PC-3 (cell line): ENCODE data around the gene ANKRD45.

Source experiments
- CTCF ChIP-seq: fragments of 300-600 bp; sonication (generic); conservative IDR thresholded peaks from 2 replicates; pipeline ENCODE4 v1.5.1; 2017; ENCODE audit warnings: antibody characterized with exemption, low read depth, mild to moderate bottlenecking, low read length
- EZH2 ChIP-seq: fragments of 300-600 bp; sonication (generic); IDR thresholded peaks from one replicate; pipeline ENCODE4 v1.6.1; 2017; ENCODE audit warnings: antibody characterized with exemption, mild to moderate bottlenecking, low read length; ENCODE audit not compliant: unreplicated experiment
- EZH2phosphoT487 ChIP-seq: fragments of 300-600 bp; sonication (generic); IDR thresholded peaks from 2 replicates; pipeline ENCODE4 v1.6.1; 2018; ENCODE audit warnings: mild to moderate bottlenecking, antibody characterized with exemption, low read length, borderline replicate concordance

- TF ChIP-seq CTCF, result no peak
- TF ChIP-seq EZH2phosphoT487, result no peak
- no peak for TF ChIP-seq EZH2
Measured at GRCh38 chr1:173639102-173639501, 30.5 kb downstream of the ANKRD45 start.
